ENCODE measurements around the gene UACA. TPM values are rescaled to one million over a fixed set of nuclear protein-coding genes. Genes with fewer than 3 reads are reported as not detected.

Gene UACA
- total RNA-seq, 3 donors from 2014 or later (not counting 1 experiment from before 2014, with no cell fraction given): 1.1 to 3.1 (median 2.1) TPM

- H3K4me1 Mint-ChIP-seq: peaks cover 24 to 29% of the 10 kb centered on the region in 2 donors
- Histone ChIP-seq H3K9me3 (ENCODE audit: control insufficient read depth, insufficient read depth, low read length) (no peaks in the 10 kb centered on the region), H3K27me3 (ENCODE audit: control insufficient read depth, insufficient read depth, low read length) (peaks cover 30% of the 10 kb centered on the region), H3K36me3 (ENCODE audit: control insufficient read depth, insufficient read depth, low read length) (no peaks in the 10 kb centered on the region), H3K4me1 (ENCODE audit: control insufficient read depth, insufficient read depth, low read length) (peaks cover 17% of the 10 kb centered on the region), H3K4me3 (ENCODE audit: low read length) (peak overlapping the region; percentile 54), H3K27ac (ENCODE audit: low read length) (no peak overlapping the region)
- intact Hi-C loops (cut with micrococcal nuclease): loop anchor here (10.0 kb wide), 1 partner anchor 669 kb away; the partner anchor contains the start of gene TLE3
- no peak for TF ChIP-seq CTCF (IDR thresholded peaks at IDR 0.05)
- peaks cover 28 to 37% of the 10 kb centered on the region in 2 donors for H3K27me3 Mint-ChIP-seq (ENCODE audit: low read depth in 2 of 2)
- H3K9me3 Mint-ChIP-seq: no peaks in the 10 kb centered on the region
- peak overlapping the region in 1 of 2 donors; percentile 73 for H3K27ac Mint-ChIP-seq
- ATAC-seq (no peak), DNase-seq (no peak)
- H3K4me3 Mint-ChIP-seq: peak overlapping the region; percentile 92
- 17% methylated on average over 14 of the region's 17 CpGs for WGBS (ENCODE audit: insufficient coverage)
- no peaks in the 10 kb centered on the region for H3K36me3 Mint-ChIP-seq
These were observed 782 bp upstream of the UACA start for GRCh38 chr15:70763950-70764730.

GRCh38 chr15:70762469-70763119 is 764 bp downstream of the UACA start:
- no peak for TF ChIP-seq CTCF (IDR thresholded peaks at IDR 0.05)
- intact Hi-C loops (cut with micrococcal nuclease): loop anchor here (10.0 kb wide), 1 partner anchor 668 kb away; the partner anchor contains the start of gene TLE3
- WGBS (ENCODE audit: insufficient coverage): 2% methylated on average over 45 of the region's 45 CpGs
- Mint-ChIP-seq H3K9me3 (no peaks in the 10 kb centered on the region), H3K27ac (peak overlapping the region in 1 of 2 donors; percentile 73), H3K4me3 (peak overlapping the region; percentile 92), H3K36me3 (no peaks in the 10 kb centered on the region), H3K27me3 (ENCODE audit: low read depth in 2 of 2) (peaks cover 28 to 49% of the 10 kb centered on the region in 2 donors), H3K4me1 (peaks cover 16 to 21% of the 10 kb centered on the region in 2 donors)
- H3K27me3 ChIP-seq (ENCODE audit: control insufficient read depth, insufficient read depth, low read length): peaks cover 33% of the 10 kb centered on the region
- peak overlapping the region; percentile 54 for H3K4me3 ChIP-seq (ENCODE audit: low read length)
- H3K27ac ChIP-seq (ENCODE audit: low read length): no peak overlapping the region
- peaks cover 15% of the 10 kb centered on the region for H3K4me1 ChIP-seq (ENCODE audit: control insufficient read depth, insufficient read depth, low read length)
- DNase-seq (peak in 1 of 2 donors; percentile 13), ATAC-seq (peak in 2 of 3 donors; percentile 2 to 28)
- no peaks in the 10 kb centered on the region for H3K9me3 ChIP-seq (ENCODE audit: control insufficient read depth, insufficient read depth, low read length)
- no peaks in the 10 kb centered on the region for H3K36me3 ChIP-seq (ENCODE audit: control insufficient read depth, insufficient read depth, low read length)

GRCh38 chr15:70761931-70762468 is 1.4 kb downstream of the UACA start:
- no peaks in the 10 kb centered on the region for H3K36me3 Mint-ChIP-seq
- Histone ChIP-seq H3K36me3 (ENCODE audit: control insufficient read depth, insufficient read depth, low read length) (no peaks in the 10 kb centered on the region), H3K9me3 (ENCODE audit: control insufficient read depth, insufficient read depth, low read length) (no peaks in the 10 kb centered on the region), H3K4me3 (ENCODE audit: low read length) (no peak overlapping the region), H3K27ac (ENCODE audit: low read length) (no peak overlapping the region), H3K27me3 (ENCODE audit: control insufficient read depth, insufficient read depth, low read length) (peaks cover 36% of the 10 kb centered on the region), H3K4me1 (ENCODE audit: control insufficient read depth, insufficient read depth, low read length) (peaks cover 15% of the 10 kb centered on the region)
- H3K4me1 Mint-ChIP-seq: peaks cover 13 to 19% of the 10 kb centered on the region in 2 donors
- intact Hi-C loops (cut with micrococcal nuclease): loop anchor here (10.0 kb wide), 1 partner anchor 667 kb away; the partner anchor contains the start of gene TLE3
- peaks cover 28 to 55% of the 10 kb centered on the region in 2 donors for H3K27me3 Mint-ChIP-seq (ENCODE audit: low read depth in 2 of 2)
- peak overlapping the region in 1 of 2 donors; percentile 73 for H3K27ac Mint-ChIP-seq
- peak overlapping the region; percentile 92 for H3K4me3 Mint-ChIP-seq
- 0% methylated on average over 1 of the region's 7 CpGs for WGBS (ENCODE audit: insufficient coverage)
- TF ChIP-seq CTCF (IDR thresholded peaks at IDR 0.05): no peak
- DNase-seq (no peak), ATAC-seq (no peak)
- H3K9me3 Mint-ChIP-seq: no peaks in the 10 kb centered on the region
